Fibroblast of skin of back (primary cell): ENCODE results near the gene ZNF574.

Source experiments
- DNase-seq: peaks from one replicate; pipeline ENCODE4 v3.0.0-alpha.2; 2013

ZNF574 gene

DNA sequence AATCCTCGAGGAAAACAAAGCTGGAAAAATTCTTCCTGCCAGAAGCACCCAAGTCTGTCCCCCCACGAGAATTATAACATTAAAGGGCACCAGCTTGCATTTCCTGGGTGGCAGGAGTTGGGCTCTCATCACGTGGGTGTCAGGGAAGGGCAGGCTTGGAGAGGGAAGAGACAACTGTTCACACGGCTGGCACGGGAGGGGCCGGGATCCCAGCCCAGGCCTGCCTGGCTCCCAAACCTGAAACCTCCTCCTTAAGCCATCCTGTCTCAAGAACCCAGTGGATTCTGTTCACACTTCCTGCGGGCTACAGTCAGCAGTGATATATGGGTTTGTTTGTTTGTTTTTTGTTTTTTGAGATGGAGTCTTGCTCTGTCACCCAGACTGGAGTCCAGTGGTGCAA lies 18.1 kb upstream of the ZNF574 start:
- no peak for DNase-seq

DNA sequence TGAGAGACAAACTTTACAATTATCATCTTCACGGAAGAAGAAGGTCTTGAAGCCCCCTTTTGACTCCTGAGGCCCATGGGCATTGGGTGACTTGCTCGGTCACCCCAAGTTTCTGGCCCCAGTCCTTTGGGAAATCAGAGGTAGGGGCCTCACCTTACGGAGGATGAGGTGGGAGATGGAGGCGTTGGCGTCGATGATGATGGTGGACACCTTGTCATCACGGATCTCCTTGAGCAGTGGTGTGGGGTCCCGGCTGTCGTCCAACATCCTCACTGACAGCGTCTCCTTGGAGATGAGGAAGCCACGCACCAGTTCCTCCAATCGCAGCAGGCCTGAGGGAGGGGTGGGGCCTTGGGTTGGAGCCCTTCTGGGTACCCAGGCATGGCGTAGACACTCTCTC lies 16.8 kb upstream of the ZNF574 start:
- no peak for DNase-seq

DNA sequence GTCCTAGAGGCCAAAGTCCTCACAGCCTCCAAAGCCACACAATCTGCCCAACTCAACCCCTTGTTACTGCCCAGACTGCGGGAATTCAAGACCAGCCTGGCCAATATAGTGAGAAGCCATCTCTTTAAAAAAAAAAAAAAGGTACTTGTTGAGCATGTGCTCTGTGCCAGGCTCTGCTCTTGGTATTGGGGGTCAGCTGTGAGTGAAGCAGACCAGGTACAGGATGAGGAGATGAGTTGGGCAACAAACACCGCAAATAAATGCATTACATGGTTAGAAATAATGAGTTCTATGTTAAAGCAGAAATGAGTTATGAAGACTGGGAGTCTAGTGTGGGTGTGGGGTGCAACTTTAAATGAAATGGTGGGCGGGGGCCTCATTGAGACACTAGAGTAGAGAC lies 15.8 kb upstream of the ZNF574 start:
- DNase-seq, result no peak

DNA sequence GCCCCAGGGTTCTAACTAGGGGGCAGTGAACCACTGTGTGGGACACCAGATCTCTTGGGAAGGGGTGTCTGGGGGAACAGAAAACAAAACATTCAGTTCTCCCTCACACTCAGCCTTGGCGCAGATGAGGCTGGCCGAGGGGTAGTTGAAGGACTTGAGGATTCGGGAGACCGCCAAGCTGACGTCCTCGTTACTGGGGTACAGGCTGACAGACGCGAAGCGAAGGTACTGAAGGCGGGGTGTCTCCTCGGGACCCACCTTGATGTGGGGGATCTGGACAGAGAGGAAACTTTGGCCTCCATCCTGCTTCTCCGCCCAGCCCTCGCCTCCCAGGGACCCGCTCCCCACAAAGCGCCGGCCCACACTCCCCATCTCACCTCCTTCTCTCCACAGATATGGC lies 13.6 kb upstream of the ZNF574 start:
- DNase-seq, result no peak

GRCh38 chr19:42064432-42064831 lies 11.5 kb upstream of the ZNF574 start:
- DNase-seq, result no peak

- no peak for DNase-seq
Measured at GRCh38 chr19:42065051-42065450, 10.9 kb upstream of the ZNF574 start.

DNA sequence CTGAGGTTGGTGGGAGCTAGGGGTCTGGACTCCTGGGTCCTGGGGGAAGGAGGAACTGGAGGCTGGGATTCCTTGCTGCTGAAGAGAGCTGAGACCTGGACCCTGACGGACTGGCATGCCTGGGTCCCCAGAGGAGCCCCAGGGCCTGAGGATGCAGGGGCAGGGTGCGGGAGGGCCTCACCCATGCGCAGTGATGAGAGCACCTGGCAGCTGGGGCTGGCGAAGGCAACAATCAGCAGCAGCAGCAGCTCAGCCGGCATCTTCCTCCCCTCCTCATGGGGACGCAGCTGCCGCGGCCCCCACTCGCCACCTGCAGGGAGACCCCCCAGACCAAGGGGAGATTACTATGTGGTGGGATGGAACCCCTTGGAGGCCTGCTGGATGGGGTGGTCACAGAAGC lies 10.5 kb upstream of the ZNF574 start:
- DNase-seq, result no peak

GRCh38 chr19:42066075-42066754 lies 9.8 kb upstream of the ZNF574 start:
- DNase-seq, result peak; percentile 37

- no peak for DNase-seq
Measured at GRCh38 chr19:42067315-42067888, 8.6 kb upstream of the ZNF574 start.

DNA sequence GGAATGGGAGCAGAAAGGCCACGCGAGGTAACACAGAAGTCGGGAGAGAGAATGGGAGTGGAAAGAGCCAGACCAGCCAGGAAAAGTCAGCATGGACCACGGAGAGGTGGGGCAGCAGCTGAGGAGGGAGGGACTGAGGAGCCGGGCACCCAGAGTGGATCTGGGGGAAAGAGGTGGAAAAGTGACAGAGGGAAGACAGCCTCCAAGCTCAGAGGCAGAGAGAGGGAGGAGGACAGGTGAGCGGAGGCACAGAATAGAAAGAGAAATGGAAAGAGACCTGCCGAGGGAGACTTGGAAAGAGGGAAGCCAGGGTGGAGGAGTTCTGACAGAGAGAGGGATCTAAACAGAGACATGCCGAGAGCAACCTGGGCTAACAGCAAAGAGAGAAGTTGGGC lies 7.6 kb upstream of the ZNF574 start:
- DNase-seq, result no peak

DNA sequence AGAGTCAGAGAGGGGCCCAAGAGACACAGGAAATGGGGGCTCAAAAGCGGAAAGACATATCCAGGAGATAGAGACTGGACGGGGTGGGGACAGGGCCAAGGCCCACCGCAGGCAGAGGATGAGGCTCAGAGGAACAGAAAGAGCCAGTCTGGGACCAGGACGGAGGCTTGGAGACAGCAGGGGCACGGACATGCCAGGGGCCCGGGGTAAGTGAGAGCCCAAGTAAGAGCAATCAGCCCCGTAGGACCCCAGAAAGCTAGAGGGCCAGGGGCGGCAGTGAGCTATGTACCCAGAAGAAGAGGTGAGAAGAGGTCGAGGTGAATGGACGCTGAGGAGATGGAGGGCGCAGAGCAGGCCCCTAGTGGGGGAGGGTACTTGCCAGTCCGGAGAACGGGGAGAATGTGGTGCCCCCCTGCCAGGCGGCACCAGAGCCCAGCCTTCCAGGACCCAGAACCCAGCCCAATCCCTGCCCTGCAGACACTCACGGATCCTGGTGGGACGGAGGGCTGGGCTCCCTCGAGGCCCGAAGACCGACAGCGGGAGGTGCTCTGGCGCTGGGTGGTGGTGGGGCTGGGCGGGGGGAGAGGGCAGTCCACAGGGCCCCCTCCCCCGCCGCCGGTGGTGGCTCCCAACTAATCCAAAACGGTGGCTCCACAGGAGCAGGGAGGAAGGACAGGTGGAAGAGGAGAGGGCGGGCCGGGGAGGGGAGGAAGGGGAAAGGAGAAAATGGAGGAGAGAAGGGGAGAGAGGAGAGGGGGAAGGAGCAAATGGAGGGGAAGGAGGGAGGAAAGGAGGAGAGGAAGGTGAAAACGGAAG lies 7.0 kb upstream of the ZNF574 start:
- DNase-seq, result no peak

- no peak for DNase-seq
Measured at GRCh38 chr19:42069619-42070351, 6.2 kb upstream of the ZNF574 start, which contains the start of gene GRIK5. GRIK5 (minus strand) TSS chr19:42070206; CDS start chr19:42065770, 4,436 bp downstream.

GRCh38 chr19:42071247-42071646 lies 4.7 kb upstream of the ZNF574 start:
- DNase-seq, result no peak

DNA sequence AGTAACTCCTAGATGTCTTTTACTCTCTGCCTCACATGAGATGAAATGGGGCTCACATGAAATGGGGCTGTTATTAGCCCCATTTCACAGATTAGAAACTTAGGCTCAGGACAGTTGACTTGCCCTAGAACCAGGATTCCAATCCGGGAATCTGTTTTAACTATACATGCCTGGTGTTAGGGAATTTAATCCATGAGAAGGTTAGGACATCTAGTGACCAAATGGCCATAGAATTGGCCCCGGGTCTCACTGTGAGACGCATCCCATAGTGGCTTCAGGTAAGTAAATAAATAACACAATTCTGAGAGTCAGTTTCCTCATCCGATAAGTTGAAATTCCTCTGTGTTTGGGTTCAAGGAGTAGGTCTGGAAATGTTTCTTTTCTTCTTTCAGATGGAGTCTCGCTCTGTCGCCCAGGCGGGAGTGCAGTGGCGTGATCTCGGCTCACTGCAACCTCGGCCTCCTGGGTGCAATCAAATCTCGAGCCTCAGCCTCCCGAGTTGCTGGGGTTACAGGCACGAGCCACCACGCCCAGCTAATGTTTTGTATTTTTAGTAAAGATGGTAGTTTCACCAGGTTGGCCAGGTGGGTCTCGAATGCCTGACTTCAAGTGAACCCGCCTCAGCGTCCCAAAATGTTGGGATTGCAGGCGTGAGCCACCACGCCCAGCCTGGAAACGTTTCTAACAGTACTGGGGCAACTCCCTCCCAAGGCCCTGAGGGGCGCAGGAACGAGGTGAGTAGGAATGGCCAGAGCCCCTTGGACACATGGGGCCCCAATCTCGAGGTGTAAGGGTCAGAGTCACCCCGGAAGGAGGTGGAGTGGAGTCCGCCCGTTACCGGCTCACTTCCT lies 1.2 kb upstream of the ZNF574 start:
- DNase-seq, result peak; percentile 20

GRCh38 chr19:42075364-42075615 lies 676 bp upstream of the ZNF574 start:
- DNase-seq, result no peak

DNA sequence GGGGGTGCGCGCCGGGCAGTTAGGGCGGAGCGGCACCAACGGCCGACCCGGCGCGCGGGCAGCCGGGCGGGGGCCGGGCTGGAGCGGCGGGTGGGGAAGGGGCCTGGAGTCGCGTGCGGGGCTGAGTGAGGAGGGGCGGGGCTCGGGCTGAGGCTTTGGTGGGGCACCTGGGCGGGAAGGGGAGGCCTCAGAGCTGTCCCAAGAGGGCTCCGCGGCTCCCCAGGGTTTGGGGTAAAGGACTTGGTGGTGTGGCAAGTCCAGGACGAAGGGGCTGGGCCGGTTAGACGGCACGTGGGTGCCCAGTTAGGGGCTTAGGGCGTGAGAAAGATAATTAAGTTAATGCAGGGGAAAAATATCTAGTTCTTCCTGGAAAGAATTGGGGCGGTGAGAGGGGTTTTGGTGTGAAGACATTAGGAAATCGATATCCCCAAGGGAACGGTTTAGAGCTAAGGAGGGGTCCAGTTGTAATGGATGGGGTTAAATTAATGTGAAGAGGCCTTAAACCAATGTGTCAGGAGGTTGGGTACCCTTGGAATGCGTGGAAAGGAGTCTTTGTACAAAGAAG lies 496 bp downstream of the ZNF574 start:
- no peak for DNase-seq

- DNase-seq, result no peak
Measured at GRCh38 chr19:42078058-42078457, 2.1 kb downstream of the ZNF574 start.

DNA sequence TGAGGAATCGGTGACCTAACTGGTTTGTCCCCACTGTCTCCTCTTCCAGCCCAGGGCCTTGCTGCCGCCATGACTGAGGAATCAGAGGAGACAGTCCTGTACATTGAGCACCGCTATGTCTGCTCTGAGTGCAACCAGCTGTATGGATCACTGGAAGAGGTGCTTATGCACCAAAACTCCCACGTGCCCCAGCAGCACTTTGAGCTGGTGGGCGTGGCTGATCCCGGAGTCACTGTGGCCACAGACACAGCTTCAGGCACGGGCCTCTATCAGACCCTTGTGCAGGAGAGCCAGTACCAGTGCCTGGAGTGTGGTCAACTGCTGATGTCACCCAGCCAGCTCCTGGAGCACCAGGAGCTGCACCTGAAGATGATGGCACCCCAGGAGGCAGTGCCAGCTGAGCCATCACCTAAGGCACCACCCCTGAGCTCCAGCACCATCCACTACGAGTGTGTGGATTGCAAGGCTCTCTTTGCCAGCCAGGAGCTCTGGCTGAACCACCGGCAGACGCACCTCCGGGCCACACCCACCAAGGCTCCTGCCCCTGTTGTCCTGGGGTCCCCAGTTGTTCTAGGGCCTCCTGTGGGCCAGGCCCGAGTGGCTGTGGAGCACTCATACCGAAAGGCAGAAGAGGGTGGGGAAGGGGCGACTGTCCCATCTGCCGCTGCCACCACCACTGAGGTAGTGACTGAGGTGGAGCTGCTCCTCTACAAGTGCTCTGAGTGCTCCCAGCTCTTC lies 2.7 kb downstream of the ZNF574 start:
- DNase-seq, result no peak

GRCh38 chr19:42079276-42079669 lies 3.3 kb downstream of the ZNF574 start:
- DNase-seq, result no peak

DNA sequence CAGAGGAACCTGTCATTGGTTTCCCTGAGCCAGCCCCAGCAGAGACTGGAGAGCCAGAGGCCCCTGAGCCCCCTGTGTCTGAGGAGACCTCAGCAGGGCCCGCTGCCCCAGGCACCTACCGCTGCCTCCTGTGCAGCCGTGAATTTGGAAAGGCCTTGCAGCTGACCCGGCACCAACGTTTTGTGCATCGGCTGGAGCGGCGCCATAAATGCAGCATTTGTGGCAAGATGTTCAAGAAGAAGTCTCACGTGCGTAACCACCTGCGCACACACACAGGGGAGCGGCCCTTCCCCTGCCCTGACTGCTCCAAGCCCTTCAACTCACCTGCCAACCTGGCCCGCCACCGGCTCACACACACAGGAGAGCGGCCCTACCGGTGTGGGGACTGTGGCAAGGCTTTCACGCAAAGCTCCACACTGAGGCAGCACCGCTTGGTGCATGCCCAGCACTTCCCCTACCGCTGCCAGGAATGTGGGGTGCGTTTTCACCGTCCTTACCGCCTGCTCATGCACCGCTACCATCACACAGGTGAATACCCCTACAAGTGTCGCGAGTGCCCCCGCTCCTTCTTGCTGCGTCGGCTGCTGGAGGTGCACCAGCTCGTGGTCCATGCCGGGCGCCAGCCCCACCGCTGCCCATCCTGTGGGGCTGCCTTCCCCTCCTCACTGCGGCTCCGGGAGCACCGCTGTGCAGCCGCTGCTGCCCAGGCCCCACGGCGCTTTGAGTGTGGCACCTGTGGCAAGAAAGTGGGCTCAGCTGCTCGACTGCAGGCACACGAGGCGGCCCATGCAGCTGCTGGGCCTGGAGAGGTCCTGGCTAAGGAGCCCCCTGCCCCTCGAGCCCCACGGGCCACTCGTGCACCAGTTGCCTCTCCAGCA lies 4.2 kb downstream of the ZNF574 start:
- no peak for DNase-seq
